H7 (cell line): ENCODE measurements around the gene ARL5B. TPM values are rescaled to one million over a fixed set of nuclear protein-coding genes. Genes with fewer than 3 reads are reported as not detected.
A peak's percentile ranks its signal among the peaks of the same experiment; 100 is the strongest.

Source experiments
- DNase-seq: peaks from one replicate; pipeline ENCODE4 v3.0.0; 2012
- H3K27me3 ChIP-seq: 2 replicates; pipeline ENCODE4 v1.6.0; 2011; ENCODE audit warnings: mild to moderate bottlenecking, low read length; ENCODE audit not compliant: control insufficient read depth, insufficient read depth
- H3K36me3 ChIP-seq: replicated peaks from 2 replicates; pipeline ENCODE4 v1.5.1; 2011; ENCODE audit warnings: low read length; ENCODE audit not compliant: control insufficient read depth, insufficient read depth
- H3K4me3 ChIP-seq: 2 replicates; pipeline ENCODE4 v1.5.1; 2011; ENCODE audit warnings: low read depth, mild to moderate bottlenecking, control low read depth, low read length, moderate library complexity; ENCODE audit not compliant: insufficient read depth
- total RNA-seq: library from RNA; depleted of rRNA; stranded (reverse); fragments of >200 nt; shearing (Covaris generic); gene quantifications from 2 replicates; pipeline ENCODE4 v1.2.3, GENCODE V29; 2014

ARL5B gene
- total RNA-seq, 1 experiment from 2014 or later = 35.3 TPM

- H3K4me3 ChIP-seq = no peak overlapping the region
- DNase-seq = no peak
- no peaks in the 10 kb centered on the region for H3K36me3 ChIP-seq
- H3K27me3 ChIP-seq = no peaks in the 10 kb centered on the region
Measured at GRCh38 chr10:18647945-18648344, 11.3 kb upstream of the ARL5B start.

DNA sequence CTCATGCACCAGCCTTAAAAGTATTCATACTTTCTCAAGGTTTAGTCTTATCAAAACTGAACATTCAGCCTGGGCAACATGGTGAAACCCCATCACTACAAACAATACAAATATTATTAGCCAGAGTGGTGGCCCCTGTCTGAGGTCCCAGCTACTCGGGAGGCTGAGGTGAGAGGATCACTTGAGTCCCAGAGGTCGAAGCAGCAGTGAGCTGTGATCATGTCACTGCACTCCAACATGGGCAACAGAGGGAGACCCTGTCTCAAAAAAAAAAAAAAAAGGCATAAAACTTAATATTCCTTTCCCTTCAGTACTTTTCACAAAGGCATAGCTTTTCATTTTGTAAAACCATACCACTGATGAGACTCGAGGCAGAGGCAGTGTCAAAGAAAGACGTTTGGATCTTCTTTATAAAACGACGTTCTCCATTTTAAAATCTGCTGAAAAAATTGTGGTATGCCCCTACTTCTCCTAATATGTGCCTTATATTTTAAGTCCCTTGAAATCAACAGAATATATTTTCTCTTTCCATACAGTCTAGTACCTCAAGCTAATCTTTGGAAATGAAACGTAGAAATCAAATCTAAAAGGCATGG, 9.8 kb upstream of the ARL5B start:
- Histone ChIP-seq H3K27me3 (no peaks in the 10 kb centered on the region), H3K36me3 (no peaks in the 10 kb centered on the region), H3K4me3 (no peak overlapping the region)
- no peak for DNase-seq

DNA sequence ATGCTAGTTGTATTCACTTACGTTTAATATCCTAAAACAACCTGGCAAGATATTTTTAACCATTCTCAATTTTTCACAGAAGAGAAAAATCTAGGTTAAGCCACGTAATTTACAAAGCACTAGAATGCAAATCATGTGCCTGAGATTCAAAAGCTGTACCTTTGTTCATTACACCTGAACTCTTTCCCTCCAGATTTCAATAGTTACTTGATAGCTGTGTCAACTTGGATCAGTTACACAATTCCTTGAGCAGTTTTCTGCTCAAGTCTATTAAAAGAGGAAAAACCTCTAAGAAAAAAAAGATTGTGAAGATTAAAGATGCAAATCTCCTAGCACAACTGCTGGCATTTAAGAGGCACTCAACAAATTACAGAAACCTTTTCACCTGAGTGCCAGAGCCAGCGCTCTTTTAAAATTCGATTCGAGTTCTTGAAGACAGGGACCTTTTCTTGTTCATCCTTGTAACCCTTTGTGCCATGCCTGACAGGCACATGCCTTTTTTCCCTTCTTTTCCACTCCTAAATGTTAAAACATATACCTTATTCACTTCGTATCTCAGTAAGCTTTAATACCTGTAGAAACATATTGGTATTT, 8.7 kb upstream of the ARL5B start:
- no peak for DNase-seq
- no peaks in the 10 kb centered on the region for H3K36me3 ChIP-seq
- H3K27me3 ChIP-seq = no peaks in the 10 kb centered on the region
- H3K4me3 ChIP-seq = peak overlapping the region; percentile 51

- DNase-seq = peak; percentile 78
- H3K4me3 ChIP-seq = peak within 1 kb of the TSS; percentile 51
- no peaks in the 10 kb centered on the region for H3K36me3 ChIP-seq
- no peaks in the 10 kb centered on the region for H3K27me3 ChIP-seq
Measured at GRCh38 chr10:18651324-18652007, 7.8 kb upstream of the ARL5B start, which contains the start of gene NSUN6. NSUN6 (minus strand) TSS chr10:18651587; CDS start chr10:18651203, 384 bp downstream.

DNA sequence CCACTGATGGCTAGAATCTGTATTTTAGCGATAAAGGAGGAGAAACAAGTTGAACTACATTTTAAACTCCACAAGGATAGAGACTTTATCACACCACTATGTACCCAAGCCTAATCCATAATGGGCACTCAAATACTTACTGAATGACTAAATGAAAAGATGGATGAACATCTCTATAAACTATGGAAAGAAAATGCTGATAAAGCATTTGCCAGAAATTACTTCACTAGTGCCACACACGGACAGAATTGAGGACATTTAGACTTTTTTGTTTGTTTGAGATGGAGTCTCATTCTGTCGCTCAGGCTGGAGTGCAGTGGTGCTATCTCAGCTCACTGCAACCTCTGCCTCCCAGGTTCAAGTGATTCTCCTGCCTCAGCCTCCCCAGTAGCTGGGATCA, 6.1 kb upstream of the ARL5B start:
- no peak for DNase-seq
- H3K4me3 ChIP-seq = no peak overlapping the region
- H3K27me3 ChIP-seq = no peaks in the 10 kb centered on the region
- H3K36me3 ChIP-seq = no peaks in the 10 kb centered on the region

GRCh38 chr10:18656724-18657123, 2.5 kb upstream of the ARL5B start:
- no peak for DNase-seq
- H3K27me3 ChIP-seq = no peaks in the 10 kb centered on the region
- H3K4me3 ChIP-seq = no peak overlapping the region
- no peaks in the 10 kb centered on the region for H3K36me3 ChIP-seq

DNA sequence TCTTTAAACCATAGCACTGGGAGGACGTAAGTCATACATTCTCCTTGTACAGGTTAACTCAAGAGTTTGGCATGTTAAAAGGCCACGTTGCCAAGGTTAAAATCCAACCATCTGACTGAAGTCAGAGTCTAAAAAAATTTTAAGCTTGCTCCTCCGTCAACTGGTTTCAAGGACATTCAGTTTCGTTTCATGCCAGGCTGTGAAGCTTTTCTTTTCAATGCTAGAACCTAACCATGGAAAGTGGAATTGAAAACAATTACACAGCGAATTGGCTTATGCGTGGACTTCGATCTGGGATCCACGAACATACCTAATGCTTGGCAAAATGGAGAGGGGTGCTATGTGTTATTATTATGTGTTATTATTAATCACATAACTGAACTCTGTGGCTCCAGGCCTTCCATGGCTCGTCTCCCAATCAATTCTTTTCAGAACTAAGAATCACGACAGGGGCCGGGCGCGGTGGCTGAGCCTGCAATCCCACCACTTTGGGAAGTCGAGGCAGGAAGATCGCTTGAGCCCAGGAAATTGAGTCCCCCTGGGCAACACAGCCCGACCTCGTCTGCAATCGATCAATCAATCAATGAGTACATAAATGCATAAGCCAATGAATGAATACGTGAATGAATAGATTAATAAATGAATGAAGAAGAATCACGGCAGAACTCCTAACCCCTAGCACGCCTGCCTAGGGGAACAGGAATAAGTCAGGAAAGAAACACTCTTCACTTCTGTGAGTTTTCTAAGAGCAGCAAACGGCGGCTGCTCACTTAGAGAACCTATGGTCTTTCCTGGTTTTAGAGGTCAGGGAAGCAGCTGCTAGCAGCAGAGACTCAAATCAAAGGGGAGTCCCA, 733 bp upstream of the ARL5B start:
- peak overlapping the region; percentile 89 for H3K4me3 ChIP-seq
- H3K36me3 ChIP-seq = no peaks in the 10 kb centered on the region
- no peak for DNase-seq
- no peaks in the 10 kb centered on the region for H3K27me3 ChIP-seq

DNA sequence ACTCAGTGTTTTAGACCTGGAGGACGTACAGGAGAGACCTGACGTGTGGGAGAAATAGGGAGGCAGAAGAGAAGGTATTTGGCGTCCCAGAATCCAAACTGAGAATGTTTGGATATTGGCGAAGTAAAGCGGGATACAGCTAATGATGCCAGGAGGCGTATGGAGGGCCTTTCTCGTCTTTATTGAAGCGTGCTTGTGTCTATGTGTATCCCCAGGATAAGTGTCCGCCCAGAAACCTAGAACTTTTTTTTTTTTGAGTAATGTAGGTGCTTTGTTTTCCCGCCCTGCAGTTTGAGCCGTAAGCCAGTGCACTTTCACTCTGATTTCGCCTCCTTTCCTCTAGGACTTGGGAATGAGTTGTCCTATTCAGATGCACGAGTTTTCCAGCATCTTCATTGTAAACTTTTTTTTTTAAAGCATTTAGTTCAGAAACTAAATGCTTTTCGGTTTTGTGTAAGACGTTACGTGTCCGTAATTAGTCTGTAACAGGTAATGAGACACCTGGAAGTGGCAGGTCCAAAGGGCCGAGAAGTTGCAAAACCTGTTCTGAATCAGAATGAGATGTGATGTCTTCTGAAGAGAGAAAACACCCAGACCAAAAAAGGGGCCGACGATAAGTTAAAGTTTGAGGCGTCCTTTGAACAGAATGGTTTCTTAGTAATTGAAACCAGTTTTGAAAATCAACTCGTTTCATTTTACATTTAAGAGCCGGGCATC, 746 bp downstream of the ARL5B start:
- H3K4me3 ChIP-seq = peak overlapping the region; percentile 89
- peak; percentile 22 for DNase-seq
- no peaks in the 10 kb centered on the region for H3K27me3 ChIP-seq
- H3K36me3 ChIP-seq = no peaks in the 10 kb centered on the region

GRCh38 chr10:18660816-18661431, 1.7 kb downstream of the ARL5B start:
- Histone ChIP-seq H3K36me3 (no peaks in the 10 kb centered on the region), H3K4me3 (no peak overlapping the region; the same call in 1 of the 2 replicates), H3K27me3 (no peaks in the 10 kb centered on the region)
- DNase-seq = no peak

DNA sequence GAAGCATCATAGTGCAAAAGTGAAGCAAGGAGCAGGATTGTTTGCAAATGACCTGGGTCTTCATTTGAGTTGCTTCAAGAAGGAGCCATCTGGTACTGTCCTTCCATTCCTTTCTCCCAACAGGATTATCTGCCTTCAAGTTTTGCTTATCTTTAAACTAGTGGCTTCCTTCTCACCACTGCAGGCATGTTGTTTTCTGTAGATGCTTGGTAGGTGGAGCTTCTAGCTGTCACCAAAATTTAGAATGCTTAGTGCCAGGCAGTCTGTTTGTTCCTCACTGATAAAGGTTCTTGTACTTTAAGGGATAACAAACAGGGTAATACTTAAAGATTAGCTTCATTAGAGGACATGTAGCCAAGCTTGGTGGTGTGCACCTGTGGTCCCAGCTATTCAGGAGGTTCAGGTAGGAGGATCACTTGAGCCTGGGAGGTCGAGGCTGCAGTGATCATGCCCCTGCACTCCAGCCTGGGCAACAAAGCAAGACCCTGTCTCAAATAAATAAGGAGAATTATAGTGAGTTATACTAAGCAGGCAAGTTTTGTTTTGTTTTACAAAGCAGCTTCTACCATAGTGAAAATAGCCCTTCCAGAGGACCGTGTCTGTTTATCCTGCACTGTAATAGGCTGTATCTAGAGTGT, 5.7 kb downstream of the ARL5B start:
- Histone ChIP-seq H3K27me3 (no peaks in the 10 kb centered on the region), H3K36me3 (peaks cover 2% of the 10 kb centered on the region), H3K4me3 (no peak overlapping the region)
- DNase-seq = no peak

DNA sequence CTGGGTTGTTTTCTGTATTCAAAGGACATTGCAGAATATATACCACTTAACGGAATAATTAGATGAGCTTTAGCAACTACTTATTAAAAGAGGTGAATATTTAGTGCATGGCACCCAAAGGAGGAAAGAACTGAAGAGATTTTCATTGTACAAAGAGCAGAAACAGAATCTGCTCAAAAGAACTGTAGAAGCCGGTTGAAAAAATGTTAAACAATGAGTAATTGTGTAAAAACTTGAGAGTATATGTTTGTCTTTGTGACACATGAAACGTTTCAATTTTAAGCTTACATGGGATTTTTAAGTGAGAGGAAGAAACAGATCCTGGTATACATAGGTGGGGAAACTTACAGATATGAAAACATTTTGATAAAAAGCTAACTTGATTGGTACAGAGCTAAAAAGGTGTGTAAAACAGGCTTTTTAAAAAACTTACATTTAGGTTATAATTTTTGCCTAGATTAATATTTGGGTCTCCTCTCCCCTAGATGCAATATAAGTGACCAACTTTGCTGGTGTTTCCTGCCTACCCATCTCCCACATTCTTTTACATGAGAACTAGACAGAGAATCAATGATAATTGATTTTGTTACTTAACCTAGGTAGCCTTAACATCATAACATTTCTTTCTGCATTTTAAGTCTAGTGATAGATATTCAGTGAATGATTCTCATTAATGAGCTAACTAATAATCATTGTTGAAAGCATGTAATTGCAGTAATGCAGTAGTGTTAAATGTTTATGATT, 6.8 kb downstream of the ARL5B start:
- H3K4me3 ChIP-seq = no peak overlapping the region
- H3K27me3 ChIP-seq = no peaks in the 10 kb centered on the region
- H3K36me3 ChIP-seq = peaks cover 3% of the 10 kb centered on the region
- DNase-seq = no peak

DNA sequence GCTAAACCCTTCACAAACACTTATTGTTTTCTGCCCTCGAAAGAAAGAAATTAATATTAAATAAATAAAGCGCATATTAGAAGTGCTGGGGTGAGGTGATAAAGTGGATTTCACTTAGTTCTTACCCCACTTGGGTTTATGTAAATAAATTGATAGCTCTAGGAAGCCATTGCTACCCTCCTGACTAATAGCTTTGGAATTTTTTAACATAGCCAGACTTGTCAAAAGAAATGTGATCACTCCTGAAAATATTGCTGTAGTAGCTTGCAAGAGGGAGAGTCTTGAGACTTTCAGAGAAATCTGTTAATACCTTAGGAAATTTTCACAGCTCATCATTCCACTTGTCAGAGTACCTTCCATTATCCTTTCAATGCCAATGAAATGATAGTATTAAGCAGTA, 7.6 kb downstream of the ARL5B start:
- no peak overlapping the region for H3K4me3 ChIP-seq
- no peak for DNase-seq
- no peaks in the 10 kb centered on the region for H3K27me3 ChIP-seq
- peaks cover 3% of the 10 kb centered on the region for H3K36me3 ChIP-seq

- DNase-seq = no peak
- no peaks in the 10 kb centered on the region for H3K27me3 ChIP-seq
- peaks cover 3% of the 10 kb centered on the region for H3K36me3 ChIP-seq
- no peak overlapping the region for H3K4me3 ChIP-seq
Measured at GRCh38 chr10:18668026-18668425, 8.8 kb downstream of the ARL5B start.
